Measurements from ENCODE around the gene GRAMD2B.

GRCh38 chr5:126377424-126377823, 45.8 kb upstream of the GRAMD2B start:
- no peak for TF ChIP-seq CTCF (IDR thresholded peaks at IDR 0.05)
- no peak for TF ChIP-seq POLR2A (IDR thresholded peaks at IDR 0.05)

All from body of pancreas (tissue), 4 donors.